HG02678 (cell line): Measurements from ENCODE around the gene TIMM29.
"Not testable (repeated sequence)": the region's sequence is repeated elsewhere in the genome, so short reads cannot be mapped to it uniquely, and the experiment has no call there.

Experiments used
- ATAC-seq: cut with Tn5 transposase; IDR thresholded peaks from one replicate; pipeline ENCODE4 v1.9.1; 2021; ENCODE audit warnings: mild to moderate bottlenecking, moderate library complexity; ENCODE audit not compliant: unreplicated experiment

The TIMM29 gene

GRCh38 chr19:10936661-10937084, 8.1 kb downstream of the TIMM29 start:
- ATAC-seq: no peak

DNA sequence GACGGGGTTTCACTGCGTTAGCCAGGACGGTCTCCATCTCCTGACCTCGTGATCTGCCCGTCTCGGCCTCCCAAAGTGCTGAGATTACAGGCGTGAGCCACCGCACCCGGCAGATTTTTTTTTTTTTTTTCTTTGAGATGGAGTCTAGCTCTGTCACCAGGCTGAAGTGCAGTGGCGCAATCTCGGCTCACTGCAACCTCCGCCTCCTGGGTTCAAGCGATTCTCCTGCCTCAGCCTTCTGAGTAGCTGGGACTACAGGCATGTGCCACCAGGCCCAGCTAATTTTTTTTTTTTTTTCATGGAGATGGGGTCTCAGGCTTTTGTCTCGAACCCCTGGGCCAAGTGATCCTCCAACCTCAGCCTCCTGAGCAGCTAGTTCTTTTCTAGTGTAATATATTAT, 13.0 kb downstream of the TIMM29 start:
- ATAC-seq: not testable (repeated sequence)

- ATAC-seq: not testable (repeated sequence)
Measured at GRCh38 chr19:10943412-10943811, 14.8 kb downstream of the TIMM29 start.

GRCh38 chr19:10945264-10945663, 16.7 kb downstream of the TIMM29 start:
- ATAC-seq: no peak

DNA sequence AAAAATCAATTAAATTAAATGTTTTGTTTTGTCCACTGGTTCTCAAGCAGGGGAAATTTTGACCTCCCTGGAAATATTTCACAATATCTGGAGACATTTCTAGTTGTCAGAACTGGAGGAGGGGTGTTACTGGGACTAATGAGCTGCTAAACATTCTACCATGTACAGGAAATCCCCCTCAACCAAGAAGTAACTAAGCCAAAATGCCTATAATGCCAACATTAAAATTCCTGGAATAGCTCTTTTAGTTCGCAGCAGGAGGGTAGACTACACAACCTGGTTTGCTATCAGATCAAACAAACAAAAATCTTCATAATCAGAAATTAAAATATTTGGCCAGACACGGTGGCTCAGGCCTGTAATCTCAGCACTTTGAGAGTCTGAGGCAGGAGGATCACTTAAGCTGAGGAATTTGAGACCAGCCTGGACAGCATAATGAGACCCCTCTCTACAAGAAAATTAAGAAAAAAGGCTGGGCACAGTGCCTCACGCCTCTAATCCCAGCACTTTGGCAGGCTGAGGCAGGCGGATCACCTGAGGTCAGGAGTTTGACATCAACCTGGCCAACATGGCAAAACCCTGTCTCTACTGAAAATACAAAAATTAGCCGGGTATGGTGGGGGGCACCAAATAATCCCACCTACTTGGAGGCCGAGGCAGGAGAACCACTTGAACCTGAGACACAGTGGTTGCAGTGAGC, 18.5 kb downstream of the TIMM29 start:
- ATAC-seq: no peak

- ATAC-seq: no peak
Measured at GRCh38 chr19:10952809-10953208, 24.2 kb downstream of the TIMM29 start.

DNA sequence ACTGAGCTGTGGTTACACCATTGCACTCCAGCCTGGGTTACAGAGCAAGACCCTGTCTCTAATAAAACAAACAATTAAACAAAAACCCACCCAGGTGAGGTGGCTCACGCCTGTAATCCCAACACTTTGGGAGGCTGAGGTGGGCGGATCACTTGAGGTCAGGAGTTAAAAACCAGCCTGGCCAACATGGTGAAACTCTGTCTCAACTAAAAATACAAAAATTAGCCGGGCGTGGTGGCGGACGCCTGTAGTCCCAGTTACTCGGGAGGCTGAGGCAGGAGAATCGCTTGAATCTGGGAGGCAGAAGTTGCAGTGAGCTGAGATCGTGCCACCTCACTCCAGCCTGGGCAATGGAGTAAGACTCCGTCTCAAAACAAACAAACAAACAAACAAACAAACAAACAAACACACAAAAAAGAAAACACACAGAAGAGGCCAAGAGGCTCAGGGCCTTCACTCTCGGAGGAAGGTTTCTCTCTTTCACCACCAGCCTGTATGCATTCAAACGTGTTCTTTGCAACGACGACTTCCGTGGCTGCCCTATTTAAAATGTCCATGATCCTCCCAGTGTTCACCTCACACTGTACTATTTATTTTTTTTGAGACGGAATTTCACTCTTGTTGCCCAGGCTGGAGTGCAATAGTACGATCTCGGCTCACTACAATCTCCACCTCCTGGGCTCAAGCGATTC, 30.8 kb downstream of the TIMM29 start:
- not testable (repeated sequence) for ATAC-seq

- ATAC-seq: peak; percentile 84
Measured at GRCh38 chr19:10960314-10961072, 31.9 kb downstream of the TIMM29 start, which contains the start of gene SMARCA4. Gene SMARCA4 (plus strand): TSS chr19:10961030. CDS start chr19:10984152, 23,122 bp downstream.

DNA sequence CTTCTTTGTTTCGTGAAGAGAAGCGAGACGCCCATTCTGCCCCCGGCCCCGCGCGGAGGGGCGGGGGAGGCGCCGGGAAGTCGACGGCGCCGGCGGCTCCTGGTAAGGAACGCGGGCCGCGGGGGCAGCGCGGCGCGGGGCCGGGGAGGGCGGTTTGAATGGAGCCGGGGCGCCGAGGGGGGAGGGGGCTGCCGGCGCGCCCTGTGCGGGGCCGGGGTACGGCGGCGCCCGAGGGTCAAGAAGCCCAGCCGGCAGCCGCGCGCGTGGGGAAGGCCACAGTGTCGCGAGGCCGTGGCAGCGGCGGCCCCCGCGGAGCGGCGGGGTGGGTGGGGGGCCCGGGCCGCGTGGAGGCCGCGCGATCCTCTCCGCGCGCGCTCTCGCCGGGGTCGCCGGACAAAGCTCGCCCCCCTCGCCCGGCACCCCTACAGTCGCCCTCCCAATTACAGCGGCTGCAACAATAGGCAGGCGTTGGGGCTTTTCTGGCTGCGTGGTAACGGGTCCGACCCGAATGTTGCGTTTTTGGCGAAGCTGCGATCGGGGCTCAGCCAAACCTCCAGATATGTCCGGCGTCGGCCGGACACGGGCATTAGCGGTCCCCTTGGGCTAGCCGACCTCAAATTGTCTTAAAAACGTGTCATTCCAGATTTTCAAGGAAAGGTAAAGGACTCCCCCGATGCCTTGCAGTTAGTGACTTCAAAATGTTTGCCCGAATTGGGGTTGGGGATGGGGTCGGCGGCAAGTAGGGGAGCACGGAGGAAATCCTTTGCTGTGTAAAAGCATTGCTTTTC, 32.7 kb downstream of the TIMM29 start:
- ATAC-seq: peak; percentile 31

DNA sequence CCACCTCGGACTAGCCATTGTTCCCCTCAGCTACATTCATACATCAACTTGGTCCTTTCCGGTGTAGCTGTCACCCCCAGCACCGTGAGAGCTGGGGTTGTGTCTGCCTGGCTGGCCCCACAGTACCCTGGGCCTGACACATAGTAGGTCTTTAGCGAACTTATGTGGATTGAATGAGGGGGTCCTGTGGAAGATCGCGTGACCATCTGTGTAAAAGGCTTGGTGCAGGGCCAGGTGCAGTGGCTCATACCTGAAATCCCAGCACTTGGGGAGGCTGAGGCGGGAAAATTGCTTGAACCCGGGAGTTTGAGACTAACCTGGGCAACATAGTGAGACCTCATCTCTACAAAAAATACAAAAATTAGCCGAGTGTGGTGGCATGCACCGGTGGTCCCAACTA, 34.3 kb downstream of the TIMM29 start:
- no peak for ATAC-seq

- no peak for ATAC-seq
Measured at GRCh38 chr19:10963865-10964264, 35.3 kb downstream of the TIMM29 start.

- ATAC-seq: no peak
Measured at GRCh38 chr19:10964903-10965302, 36.3 kb downstream of the TIMM29 start.

GRCh38 chr19:10965398-10965797, 36.8 kb downstream of the TIMM29 start:
- ATAC-seq: no peak

DNA sequence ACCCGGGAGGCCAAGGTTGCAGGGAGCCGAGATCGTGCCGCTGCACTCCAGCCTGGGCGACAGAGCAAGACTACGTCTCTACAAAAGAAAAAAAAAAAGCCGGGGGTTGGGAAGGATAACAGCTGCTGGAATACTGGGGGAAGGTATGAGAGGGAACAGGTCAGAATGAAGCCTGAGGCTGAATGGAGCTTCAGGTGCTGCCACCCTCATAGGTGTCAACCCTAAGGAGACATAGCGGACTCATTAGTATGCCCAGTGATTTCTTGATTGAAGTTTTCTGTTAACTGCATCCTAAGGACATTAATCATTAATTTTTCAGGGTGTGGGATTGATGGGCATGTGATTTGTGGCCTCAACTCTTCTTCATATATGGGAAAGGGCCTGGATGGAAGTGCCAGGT, 38.2 kb downstream of the TIMM29 start:
- ATAC-seq: no peak

- ATAC-seq: peak; percentile 45
Measured at GRCh38 chr19:10968527-10969135, 40.0 kb downstream of the TIMM29 start.

DNA sequence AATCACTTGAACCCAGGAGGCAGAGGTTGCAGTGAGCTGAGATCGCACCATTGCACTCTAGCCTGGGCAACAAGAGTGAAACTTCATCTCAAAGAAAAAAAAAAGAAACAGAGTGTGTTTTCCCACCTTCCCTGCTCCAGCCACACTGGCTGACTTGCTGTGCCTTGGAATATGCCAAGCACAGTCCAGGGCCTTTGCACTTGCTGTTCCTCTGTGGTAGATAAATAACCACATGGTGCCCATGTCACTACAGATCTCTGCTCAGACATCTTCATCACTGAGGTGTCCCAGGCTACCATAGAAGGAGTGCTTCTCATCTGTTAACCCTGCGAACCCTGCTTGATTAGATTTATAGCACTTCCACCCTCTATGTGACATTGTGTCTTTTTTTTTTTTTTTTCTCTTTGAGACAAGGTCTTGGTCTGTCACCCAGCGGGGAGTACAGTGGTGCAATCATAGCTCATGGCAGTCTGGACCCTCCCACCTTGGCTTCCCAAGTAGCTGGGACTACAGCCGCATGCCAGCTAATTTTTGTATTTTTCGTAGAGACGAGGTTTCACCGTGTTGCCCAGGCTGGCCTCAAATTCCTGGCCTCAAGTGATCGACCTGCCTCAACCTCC, 42.6 kb downstream of the TIMM29 start:
- no peak for ATAC-seq

- ATAC-seq: no peak
Measured at GRCh38 chr19:10975374-10976130, 46.9 kb downstream of the TIMM29 start.

GRCh38 chr19:10976131-10976892, 47.7 kb downstream of the TIMM29 start:
- ATAC-seq: no peak

DNA sequence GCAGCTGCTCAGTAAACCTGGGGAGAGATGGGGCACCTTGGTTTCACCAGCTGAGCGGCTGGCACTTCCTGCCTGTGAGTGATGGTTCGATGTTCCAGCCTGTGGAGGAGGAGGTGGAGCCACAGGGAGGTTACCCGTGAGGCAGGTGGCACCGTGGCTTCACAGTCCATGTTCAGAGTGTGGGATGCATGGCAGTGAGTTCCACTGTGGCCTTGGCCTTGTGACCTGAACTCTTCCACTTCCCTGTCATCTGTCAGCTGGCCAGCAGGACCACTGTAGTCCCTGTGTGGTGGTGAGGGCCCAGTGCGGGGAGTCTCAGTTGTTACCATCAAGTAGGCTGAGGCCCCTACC, 49.1 kb downstream of the TIMM29 start:
- ATAC-seq: no peak
